OCI-LY1 (cell line): ENCODE measurements around the gene LGALS8.

Experiments
- CTCF ChIP-seq: fragments of 200-600 bp; sonication (generic), shearing (Covaris generic); IDR thresholded peaks from 2 replicates; pipeline ENCODE4 v1.5.1; 2017; ENCODE audit warnings: mild to moderate bottlenecking, antibody characterized with exemption, low read length, moderate library complexity, mixed read lengths
- EZH2 ChIP-seq: fragments of 200-600 bp; sonication (generic), shearing (Covaris generic); IDR thresholded peaks from 2 replicates; pipeline ENCODE4 v1.8.0; 2017; ENCODE audit warnings: borderline replicate concordance, mixed run types, mild to moderate bottlenecking, antibody characterized with exemption, low read length, moderate library complexity, mixed read lengths

- TF ChIP-seq CTCF, result no peak
- no peak for TF ChIP-seq EZH2
Measured at GRCh38 chr1:236548452-236548851, 24.7 kb downstream of the LGALS8 start.
